IMR-90 (cell line): ENCODE data around the gene FAM186B. TPM values are rescaled to one million over a fixed set of nuclear protein-coding genes. Genes with fewer than 3 reads are reported as not detected.

ENCODE experiments used
- ATAC-seq: fragments of 200-7000 bp; cut with Tn5 transposase; 2 replicates; pipeline ENCODE4 v1.9.1; 2020; ENCODE audit warnings: low read depth, mild to moderate bottlenecking, moderate library complexity
- BruUV-seq: library from RNA; stranded (reverse); fragments of 400-500 nt; replicated peaks from 2 replicates; lab custom pipeline; 2021; lab: Mats Ljungman, UMichigan
- CTCF ChIA-PET: fragments of 300-600 bp; formaldehyde crosslinking; extraction: SDS; loops from one replicate; lab custom pipeline; 2021; ENCODE audit warnings: antibody characterized with exemption; lab: Yijun Ruan, JAX
- POLR2A ChIA-PET: fragments of 300-600 bp; sonication (Branson Sonifier 250); formaldehyde crosslinking; loops from one replicate; lab custom pipeline; 2022; ENCODE audit warnings: antibody characterized with exemption; ENCODE audit not compliant: unreplicated experiment; lab: Charles Lee
- DNase-seq: peaks from one replicate; pipeline ENCODE4 v3.0.0; 2013
- H2AFZ ChIP-seq: replicated peaks from 2 replicates; pipeline ENCODE3; 2013; ENCODE audit warnings: low read length, mild to moderate bottlenecking; ENCODE audit not compliant: poor library complexity
- H2AK5ac ChIP-seq: 2 replicates; pipeline ENCODE4 v1.6.1; 2013; ENCODE audit warnings: low read depth, low read length, inconsistent platforms
- H2AK9ac ChIP-seq: replicated peaks from 2 replicates; pipeline ENCODE3; 2013; ENCODE audit warnings: mild to moderate bottlenecking, low read depth, low read length, moderate library complexity; ENCODE audit not compliant: poor library complexity
- H2BK120ac ChIP-seq: 2 replicates; pipeline ENCODE4 v1.6.1; 2013; ENCODE audit warnings: low read depth, low read length, inconsistent platforms
- H2BK15ac ChIP-seq: 3 replicates; pipeline ENCODE4 v1.6.1; 2013; ENCODE audit warnings: low read depth, low read length, inconsistent platforms
- H2BK20ac ChIP-seq: 2 replicates; pipeline ENCODE4 v1.6.1; 2013; ENCODE audit warnings: low read depth, mild to moderate bottlenecking, inconsistent platforms, low read length, moderate library complexity
- H2BK5ac ChIP-seq: 2 replicates; pipeline ENCODE4 v1.6.1; 2013; ENCODE audit warnings: mild to moderate bottlenecking, low read depth, low read length, inconsistent platforms; ENCODE audit not compliant: poor library complexity, severe bottlenecking
- H3K14ac ChIP-seq: replicated peaks from 2 replicates; pipeline ENCODE4 v1.6.1; 2013; ENCODE audit warnings: low read depth, low read length, inconsistent platforms
- H3K18ac ChIP-seq: 2 replicates; pipeline ENCODE4 v1.6.1; 2013; ENCODE audit warnings: low read depth, low read length, control low read depth
- H3K23ac ChIP-seq: 2 replicates; pipeline ENCODE4 v1.6.1; 2013; ENCODE audit warnings: low read depth, low read length, inconsistent platforms
- H3K27ac ChIP-seq: 2 replicates; pipeline ENCODE4 v1.5.1; 2013; ENCODE audit warnings: mild to moderate bottlenecking, control low read depth, low read length; ENCODE audit not compliant: insufficient read depth
- H3K27me3 ChIP-seq: 2 replicates; pipeline ENCODE4 v1.6.1; 2013; ENCODE audit warnings: low read length; ENCODE audit not compliant: control insufficient read depth, insufficient read depth
- H3K36me3 ChIP-seq: 2 replicates; pipeline ENCODE4 v1.6.1; 2013; ENCODE audit warnings: low read length, mixed read lengths; ENCODE audit not compliant: control insufficient read depth, insufficient read depth
- H3K4ac ChIP-seq: 2 replicates; pipeline ENCODE4 v1.6.1; 2013; ENCODE audit warnings: low read depth, low read length, inconsistent platforms
- H3K4me1 ChIP-seq: 2 replicates; pipeline ENCODE4 v1.6.1; 2013; ENCODE audit warnings: low read length, mixed read lengths; ENCODE audit not compliant: control insufficient read depth, insufficient read depth
- H3K4me2 ChIP-seq: 2 replicates; pipeline ENCODE4 v1.6.1; 2013; ENCODE audit warnings: low read depth, mild to moderate bottlenecking, control low read depth, low read length, moderate library complexity
- H3K4me3 ChIP-seq: 2 replicates; pipeline ENCODE4 v1.5.1; 2013; ENCODE audit warnings: low read depth, mild to moderate bottlenecking, control low read depth, low read length, moderate library complexity; ENCODE audit not compliant: insufficient read depth
- H3K56ac ChIP-seq: 2 replicates; pipeline ENCODE4 v1.6.1; 2013; ENCODE audit warnings: low read length, inconsistent platforms; ENCODE audit not compliant: insufficient read depth; ENCODE audit errors: extremely low read depth
- H3K79me1 ChIP-seq, 2 experiments: 2 replicates each; pipeline ENCODE4 v1.6.1; 2013; ENCODE audit warnings: low read length in 2 of 2, inconsistent platforms in 1 of 2, low read depth in 1 of 2
- H3K9ac ChIP-seq: 2 replicates; pipeline ENCODE4 v1.6.1; 2013; ENCODE audit warnings: low read depth, low read length, control low read depth
- H3K9me1 ChIP-seq: 2 replicates; pipeline ENCODE4 v1.6.1; 2013; ENCODE audit warnings: low read length, inconsistent platforms; ENCODE audit not compliant: insufficient read depth
- H3K9me3 ChIP-seq: 2 replicates; pipeline ENCODE4 v1.6.1; 2013; ENCODE audit warnings: low read length; ENCODE audit not compliant: control insufficient read depth, insufficient read depth
- H4K20me1 ChIP-seq: 2 replicates; pipeline ENCODE4 v1.6.1; 2013; ENCODE audit warnings: low read length, inconsistent platforms; ENCODE audit not compliant: insufficient read depth
- H4K5ac ChIP-seq: 2 replicates; pipeline ENCODE4 v1.6.1; 2013; ENCODE audit warnings: mild to moderate bottlenecking, low read depth, low read length, control low read depth
- H4K8ac ChIP-seq, 2 experiments: 2 replicates each; pipeline ENCODE4 v1.6.1; 2013; ENCODE audit warnings: low read depth in 2 of 2, low read length in 2 of 2, control low read depth in 1 of 2, inconsistent platforms in 1 of 2
- H4K91ac ChIP-seq: 2 replicates; pipeline ENCODE4 v1.6.1; 2013; ENCODE audit warnings: low read depth, low read length, inconsistent platforms; ENCODE audit not compliant: insufficient read depth
- CEBPB ChIP-seq: IDR thresholded peaks from 2 replicates; pipeline ENCODE4 v1.6.1; 2012; ENCODE audit warnings: low read depth, low read length, improper control_type of control experiment
- CTCF ChIP-seq: conservative IDR thresholded peaks from 2 replicates; pipeline ENCODE4 v1.5.1; 2012; ENCODE audit warnings: mild to moderate bottlenecking, low read depth, low read length, improper control_type of control experiment
- WGBS, 2 experiments: methylation state at CpG; one replicate each; pipeline versions ENCODE4 v1.1.5 to v1.1.7; 2013; ENCODE audit warnings: missing lambda C conversion rate in 2 of 2; ENCODE audit not compliant: insufficient read length in 1 of 2; ENCODE audit errors: extremely low coverage in 2 of 2; 5-methylcytosine and 5-hydroxymethylcytosine counted together
- dilution Hi-C: fragments of 300-500 bp; cut with HindIII; formaldehyde crosslinking; loops from one replicate; pipeline ENCODE4 v1.14.3; 2018; ENCODE audit warnings: low sequenced_read_pairs; ENCODE audit not compliant: unreplicated experiment
- in situ Hi-C: fragments of 300-500 bp; cut with MboI; formaldehyde crosslinking; loops from 3 replicates; pipeline ENCODE4 v1.14.3; 2019; ENCODE audit warnings: low sequenced_read_pairs, inconsistent platforms, mixed read lengths
- intact Hi-C: fragments of 100-400 bp; cut with micrococcal nuclease; formaldehyde crosslinking; loops from 2 replicates; pipeline ENCODE4 v1.10.0; 2022
- polyA plus RNA-seq, 3 experiments: library from polyadenylated mRNA; depleted of rRNA; stranded (reverse); fragments of >200 nt; gene quantifications; 2 replicates each; pipeline ENCODE4 v1.2.3, GENCODE V29; 2012; ENCODE audit warnings: low replicate concordance in 1 of 3
- total RNA-seq: library from RNA; depleted of rRNA; stranded (reverse); fragments of >200 nt; gene quantifications from 2 replicates; pipeline ENCODE4 v1.2.3, GENCODE V29; 2012

Gene FAM186B
- total and polyA plus RNA-seq, 2 of the 4 experiments (the other 2 are of a cell fraction) = 0.10 to 0.18 TPM

DNA sequence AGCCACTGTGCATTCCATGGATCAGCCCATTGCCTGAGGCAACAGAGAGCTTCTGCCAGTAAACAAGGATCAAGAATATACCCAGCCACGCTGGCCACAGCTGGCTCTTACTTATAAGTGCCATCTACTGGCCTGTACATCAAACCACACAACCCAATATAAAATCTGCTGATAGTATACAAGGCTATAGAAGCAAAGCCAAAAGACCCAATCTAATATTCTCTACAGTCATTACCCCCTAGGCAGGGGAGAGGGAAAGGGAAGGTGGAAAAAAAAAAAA, 4.4 kb upstream of the FAM186B start:
- Histone ChIP-seq H3K56ac (no peak overlapping the region), H3K36me3 (no peaks in the 10 kb centered on the region), H3K4me3 (no peak overlapping the region), H3K4me2 (no peak overlapping the region), H3K9me1 (no peaks in the 10 kb centered on the region; the same call in 1 of the 2 replicates), H2AK5ac (no peak overlapping the region), H3K27ac (no peak overlapping the region), H3K79me1 (no peaks in the 10 kb centered on the region), H3K9ac (no peak overlapping the region), H4K20me1 (no peaks in the 10 kb centered on the region), H3K14ac (no peak overlapping the region), H2BK15ac (no peak overlapping the region), H4K5ac (no peak overlapping the region), H3K4me1 (no peaks in the 10 kb centered on the region), H3K27me3 (no peaks in the 10 kb centered on the region), H3K9me3 (no peaks in the 10 kb centered on the region), H4K8ac (no peak overlapping the region), H4K91ac (no peak overlapping the region), H3K4ac (no peak overlapping the region), H2AFZ (no peak overlapping the region), H2AK9ac (no peak overlapping the region), H2BK120ac (no peak overlapping the region), H3K23ac (no peak overlapping the region), H3K18ac (no peak overlapping the region), H2BK20ac (no peak overlapping the region), H2BK5ac (no peak overlapping the region)
- intact Hi-C loops (no loop called here), in situ Hi-C loops (no loop called here), dilution Hi-C loops (no loop called here)
- CTCF ChIA-PET = no interaction called here
- TF ChIP-seq CEBPB (no peak), CTCF (peak; percentile 17; the same call in 1 of the 2 replicates)
- POLR2A ChIA-PET = no interaction called here
- peak; percentile 24; the same call in 1 of the 2 replicates for ATAC-seq
- BruUV-seq = no TSS peak
- no CpG with 5 or more reads among the region's 1 CpG for WGBS, 2 experiments
- DNase-seq = peak; percentile 12
